NCI-H128 (cell line): Measurements from ENCODE around the gene DNAJC3.

Source experiments
- DNase-seq: peaks from one replicate; lab custom pipeline; 2025; ENCODE audit not compliant: unreplicated experiment; lab: John Stamatoyannopoulos, UW

The DNAJC3 gene

DNA sequence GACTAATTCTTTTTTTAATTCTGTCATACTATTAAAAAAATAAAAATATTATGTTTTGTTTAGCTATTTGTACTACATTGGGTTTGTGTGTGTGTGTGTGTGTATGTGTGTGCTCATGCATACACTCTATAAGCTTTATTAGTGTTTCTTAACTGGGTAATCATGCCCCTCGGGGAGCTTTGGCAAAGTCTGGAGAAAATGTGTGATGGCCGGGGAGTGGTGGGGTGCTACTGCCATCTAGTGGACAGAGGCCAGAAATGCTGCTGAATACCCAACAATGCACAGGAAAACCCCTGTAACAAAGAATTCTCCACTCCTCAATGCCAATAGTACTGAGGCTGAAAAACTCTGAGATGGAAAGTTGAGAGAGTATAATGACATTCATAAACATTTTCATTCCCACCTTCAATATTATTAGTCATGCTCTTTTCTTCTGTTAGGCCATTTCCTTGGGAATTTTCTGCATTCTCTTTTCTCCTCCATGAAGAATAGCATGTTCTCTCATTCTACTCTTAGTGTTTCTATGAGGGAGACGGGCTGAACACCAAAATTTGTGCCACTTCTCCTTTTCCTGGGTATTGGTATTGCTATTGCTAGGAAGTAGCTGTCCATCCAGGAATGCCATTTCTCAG lies 157.3 kb downstream of the DNAJC3 start:
- peak; percentile 60 for DNase-seq

DNA sequence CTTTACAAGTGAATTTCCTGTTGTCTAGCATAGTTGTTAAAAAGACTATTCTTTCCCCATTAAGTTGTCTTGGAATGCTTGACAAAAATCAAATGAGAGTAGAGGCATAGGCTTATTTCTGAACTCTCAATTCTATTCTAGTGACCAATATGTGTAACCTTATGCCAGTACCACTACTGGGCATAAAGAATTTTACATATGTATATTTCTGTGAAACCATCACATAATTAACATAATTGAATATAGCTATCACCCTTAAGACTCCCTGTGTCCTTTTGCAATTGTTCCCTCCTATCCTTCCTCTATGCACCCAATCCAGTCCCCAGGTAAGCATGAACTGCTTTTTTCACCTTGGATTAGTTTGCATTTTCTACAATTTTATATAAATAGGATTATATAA lies 165.0 kb downstream of the DNAJC3 start:
- no peak for DNase-seq

DNA sequence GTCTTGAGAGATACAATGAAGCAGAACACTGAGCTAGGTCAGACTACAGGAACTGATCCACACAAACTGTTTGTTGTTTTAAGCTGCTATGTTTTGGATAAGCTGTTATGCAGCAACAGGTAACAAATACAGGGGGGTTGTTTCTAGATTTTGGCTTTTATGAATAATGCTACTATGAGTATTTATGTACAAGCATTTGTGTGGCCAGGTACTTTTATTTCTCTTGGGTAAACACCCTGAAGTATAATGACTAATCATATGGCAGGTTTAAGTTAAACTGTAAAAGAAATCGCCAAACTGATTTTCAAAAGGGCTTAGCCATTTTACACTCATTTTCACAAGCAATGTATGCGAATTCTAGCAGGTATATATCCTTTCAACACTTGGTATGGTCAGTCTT lies 166.0 kb downstream of the DNAJC3 start:
- no peak for DNase-seq
